T-helper 17 cell (primary cell): ENCODE results near the gene AKR1D1. TPM values are rescaled to one million over a fixed set of nuclear protein-coding genes. Genes with fewer than 3 reads are reported as not detected.

Experiments used
- ATAC-seq: fragments of 150-1000 bp; cut with Tn5 transposase; 2 replicates; pipeline ENCODE4 v1.10.0; 2021; ENCODE audit warnings: mild to moderate bottlenecking, moderate library complexity
- DNase-seq, 3 donors: peaks; one replicate each; pipeline versions ENCODE4 v3.0.0 to v3.0.0-alpha.2; 2020 to 2021
- H3K9me3 ChIP-seq: one replicate; pipeline ENCODE4 v1.7.0; 2013; ENCODE audit warnings: low read length, mild to moderate bottlenecking; ENCODE audit not compliant: control insufficient read depth, poor library complexity, severe bottlenecking
- H3K27ac Mint-ChIP-seq: one replicate; pipeline ENCODE4 v1.8.0; 2022; ENCODE audit warnings: mild to moderate bottlenecking, moderate library complexity, mixed read lengths
- H3K27me3 Mint-ChIP-seq: one replicate; pipeline ENCODE4 v1.8.0; 2022; ENCODE audit warnings: mixed read lengths
- H3K36me3 Mint-ChIP-seq: one replicate; pipeline ENCODE4 v1.8.0; 2022; ENCODE audit warnings: low read depth, mixed read lengths
- H3K4me1 Mint-ChIP-seq: one replicate; pipeline ENCODE4 v1.8.0; 2022; ENCODE audit warnings: mild to moderate bottlenecking, mixed read lengths
- H3K4me3 Mint-ChIP-seq: one replicate; pipeline ENCODE4 v1.8.0; 2022; ENCODE audit warnings: mild to moderate bottlenecking, moderate library complexity, mixed read lengths
- total RNA-seq, 4 donors: library from RNA in 2 of 4; stranded (reverse) in 2 of 4; gene quantifications; one replicate each; pipeline ENCODE4 v1.2.3 and lab custom pipeline; 2022 to 2026

The AKR1D1 gene
- total RNA-seq, 2 donors from 2014 or later = not detected

- Mint-ChIP-seq H3K27ac (no peak overlapping the region), H3K27me3 (peaks cover 24% of the 10 kb centered on the region), H3K4me1 (peaks cover 2% of the 10 kb centered on the region), H3K36me3 (no peaks in the 10 kb centered on the region), H3K4me3 (no peak overlapping the region)
- DNase-seq (no peak), ATAC-seq (no peak)
- no peaks in the 10 kb centered on the region for H3K9me3 ChIP-seq
These were observed 38.8 kb downstream of the AKR1D1 start for GRCh38 chr7:138115047-138115446.

GRCh38 chr7:138116141-138116540, 39.9 kb downstream of the AKR1D1 start:
- no peaks in the 10 kb centered on the region for H3K4me1 Mint-ChIP-seq

GRCh38 chr7:138116892-138117291, 40.6 kb downstream of the AKR1D1 start:
- no peaks in the 10 kb centered on the region for H3K9me3 ChIP-seq
- no peak overlapping the region for H3K27ac Mint-ChIP-seq
- no peak for DNase-seq
- H3K4me3 Mint-ChIP-seq = no peak overlapping the region
- no peaks in the 10 kb centered on the region for H3K4me1 Mint-ChIP-seq
- H3K27me3 Mint-ChIP-seq = peaks cover 19% of the 10 kb centered on the region
- no peak for ATAC-seq
- no peaks in the 10 kb centered on the region for H3K36me3 Mint-ChIP-seq

More at GRCh38 chr7:138116141-138116540, 39.9 kb downstream of the AKR1D1 start:
- no peaks in the 10 kb centered on the region for H3K9me3 ChIP-seq
- no peak overlapping the region for H3K27ac Mint-ChIP-seq
- H3K36me3 Mint-ChIP-seq = no peaks in the 10 kb centered on the region
- DNase-seq (no peak), ATAC-seq (no peak)
- H3K27me3 Mint-ChIP-seq = peaks cover 23% of the 10 kb centered on the region
- no peak overlapping the region for H3K4me3 Mint-ChIP-seq

GRCh38 chr7:138120140-138120827, 44.0 kb downstream of the AKR1D1 start:
- no peaks in the 10 kb centered on the region for H3K4me1 Mint-ChIP-seq
- H3K36me3 Mint-ChIP-seq = no peaks in the 10 kb centered on the region
- H3K9me3 ChIP-seq = no peaks in the 10 kb centered on the region
- no peak for DNase-seq
- H3K27ac Mint-ChIP-seq = no peak overlapping the region
- H3K27me3 Mint-ChIP-seq = peaks cover 28% of the 10 kb centered on the region
- ATAC-seq = no peak
- H3K4me3 Mint-ChIP-seq = no peak overlapping the region

- DNase-seq (no peak), ATAC-seq (no peak)
- Mint-ChIP-seq H3K27ac (no peak overlapping the region), H3K36me3 (no peaks in the 10 kb centered on the region), H3K4me1 (no peaks in the 10 kb centered on the region), H3K4me3 (no peak overlapping the region), H3K27me3 (peaks cover 18% of the 10 kb centered on the region)
- H3K9me3 ChIP-seq = no peaks in the 10 kb centered on the region
These were observed 45.9 kb downstream of the AKR1D1 start for GRCh38 chr7:138122162-138122561.

GRCh38 chr7:138125119-138125518, 48.9 kb downstream of the AKR1D1 start:
- no peaks in the 10 kb centered on the region for H3K9me3 ChIP-seq
- ATAC-seq (no peak), DNase-seq (no peak)
- Mint-ChIP-seq H3K27ac (no peak overlapping the region), H3K27me3 (peaks cover 18% of the 10 kb centered on the region), H3K36me3 (no peaks in the 10 kb centered on the region), H3K4me3 (peak overlapping the region; percentile 75), H3K4me1 (no peaks in the 10 kb centered on the region)

GRCh38 chr7:138125598-138126111, 49.4 kb downstream of the AKR1D1 start:
- H3K4me1 Mint-ChIP-seq = no peaks in the 10 kb centered on the region
- ATAC-seq (peak; percentile 39), DNase-seq (no peak)
- no peak overlapping the region for H3K4me3 Mint-ChIP-seq
- no peak overlapping the region for H3K27ac Mint-ChIP-seq
- H3K27me3 Mint-ChIP-seq = peaks cover 14% of the 10 kb centered on the region
- no peaks in the 10 kb centered on the region for H3K36me3 Mint-ChIP-seq
- no peaks in the 10 kb centered on the region for H3K9me3 ChIP-seq

GRCh38 chr7:138126928-138127327, 50.7 kb downstream of the AKR1D1 start:
- DNase-seq (no peak), ATAC-seq (no peak)
- no peaks in the 10 kb centered on the region for H3K9me3 ChIP-seq
- Mint-ChIP-seq H3K4me3 (no peak overlapping the region), H3K27ac (no peak overlapping the region), H3K27me3 (peaks cover 13% of the 10 kb centered on the region), H3K4me1 (no peaks in the 10 kb centered on the region), H3K36me3 (no peaks in the 10 kb centered on the region)

GRCh38 chr7:138127996-138128395, 51.7 kb downstream of the AKR1D1 start:
- peaks cover 9% of the 10 kb centered on the region for H3K27me3 Mint-ChIP-seq
- no peak overlapping the region for H3K4me3 Mint-ChIP-seq
- no peaks in the 10 kb centered on the region for H3K36me3 Mint-ChIP-seq
- H3K4me1 Mint-ChIP-seq = no peaks in the 10 kb centered on the region
- H3K27ac Mint-ChIP-seq = no peak overlapping the region
- ATAC-seq = no peak
- no peaks in the 10 kb centered on the region for H3K9me3 ChIP-seq
- DNase-seq = no peak

GRCh38 chr7:138129551-138130165, 53.4 kb downstream of the AKR1D1 start:
- no peak overlapping the region for H3K27ac Mint-ChIP-seq
- H3K4me1 Mint-ChIP-seq = no peaks in the 10 kb centered on the region
- no peak for DNase-seq
- no peak for ATAC-seq
- no peak overlapping the region for H3K4me3 Mint-ChIP-seq
- no peaks in the 10 kb centered on the region for H3K9me3 ChIP-seq
- H3K36me3 Mint-ChIP-seq = no peaks in the 10 kb centered on the region
- peaks cover 5% of the 10 kb centered on the region for H3K27me3 Mint-ChIP-seq

- Mint-ChIP-seq H3K4me1 (no peaks in the 10 kb centered on the region), H3K36me3 (peaks cover 5% of the 10 kb centered on the region), H3K27ac (no peak overlapping the region), H3K4me3 (no peak overlapping the region), H3K27me3 (peaks cover 20% of the 10 kb centered on the region)
- ATAC-seq = no peak
- no peaks in the 10 kb centered on the region for H3K9me3 ChIP-seq
- DNase-seq = no peak
These were observed 61.3 kb downstream of the AKR1D1 start for GRCh38 chr7:138137423-138138171.

- DNase-seq = no peak
- H3K27ac Mint-ChIP-seq = no peak overlapping the region
- no peak for ATAC-seq
- H3K4me3 Mint-ChIP-seq = no peak overlapping the region
- peaks cover 22% of the 10 kb centered on the region for H3K27me3 Mint-ChIP-seq
- H3K9me3 ChIP-seq = no peaks in the 10 kb centered on the region
- H3K36me3 Mint-ChIP-seq = peaks cover 5% of the 10 kb centered on the region
- H3K4me1 Mint-ChIP-seq = no peaks in the 10 kb centered on the region
These were observed 62.0 kb downstream of the AKR1D1 start for GRCh38 chr7:138138244-138138643.

- no peaks in the 10 kb centered on the region for H3K9me3 ChIP-seq
- H3K4me1 Mint-ChIP-seq = peaks cover 4% of the 10 kb centered on the region
- H3K27me3 Mint-ChIP-seq = peaks cover 38% of the 10 kb centered on the region
- H3K4me3 Mint-ChIP-seq = no peak overlapping the region
- H3K36me3 Mint-ChIP-seq = peaks cover 6% of the 10 kb centered on the region
- ATAC-seq (no peak), DNase-seq (no peak)
- no peak overlapping the region for H3K27ac Mint-ChIP-seq
These were observed 66.4 kb downstream of the AKR1D1 start for GRCh38 chr7:138142583-138143201.
